ENCODE results near the gene DPP10.

- TF ChIP-seq POLR2AphosphoS5 (IDR thresholded peaks at IDR 0.05; ENCODE audit: low read depth, low read length): no peak
- TF ChIP-seq TAF1 (IDR thresholded peaks at IDR 0.05; ENCODE audit: borderline replicate concordance, insufficient read depth, low read length): no peak
- no peak for TF ChIP-seq SIN3A (IDR thresholded peaks at IDR 0.05; ENCODE audit: borderline replicate concordance, insufficient read depth, low read length)
Measured at GRCh38 chr2:114919985-114920384, 477.5 kb downstream of the DPP10 start.
